NCI-H1092 (cell line): Measurements from ENCODE around the gene RBM48.
"Not testable (repeated sequence)": the region's sequence is repeated elsewhere in the genome, so short reads cannot be mapped to it uniquely, and the experiment has no call there.

ENCODE experiments used
- DNase-seq: peaks from one replicate; lab custom pipeline; 2025; lab: John Stamatoyannopoulos, UW

The RBM48 gene

GRCh38 chr7:92545116-92545515 lies 16.5 kb downstream of the RBM48 start:
- not testable (repeated sequence) for DNase-seq

GRCh38 chr7:92546856-92547497 lies 18.4 kb downstream of the RBM48 start:
- no peak for DNase-seq

- no peak for DNase-seq
Observed at GRCh38 chr7:92547579-92547978, 19.0 kb downstream of the RBM48 start.

- no peak for DNase-seq
Observed at GRCh38 chr7:92550194-92550593, 21.6 kb downstream of the RBM48 start.

- no peak for DNase-seq
Observed at GRCh38 chr7:92557249-92557648, 28.7 kb downstream of the RBM48 start.

GRCh38 chr7:92557808-92558362 lies 29.3 kb downstream of the RBM48 start:
- DNase-seq: no peak

GRCh38 chr7:92560602-92561001 lies 32.0 kb downstream of the RBM48 start:
- no peak for DNase-seq

GRCh38 chr7:92563345-92563744 lies 34.8 kb downstream of the RBM48 start:
- DNase-seq: no peak

- DNase-seq: no peak
Observed at GRCh38 chr7:92567460-92567859, 38.9 kb downstream of the RBM48 start.

GRCh38 chr7:92569137-92569536 lies 40.5 kb downstream of the RBM48 start:
- no peak for DNase-seq

GRCh38 chr7:92576296-92576695 lies 47.7 kb downstream of the RBM48 start:
- no peak for DNase-seq

- no peak for DNase-seq
Observed at GRCh38 chr7:92582948-92583347, 54.4 kb downstream of the RBM48 start.

- DNase-seq: no peak
Observed at GRCh38 chr7:92584953-92585352, 56.4 kb downstream of the RBM48 start.

- no peak for DNase-seq
Observed at GRCh38 chr7:92586403-92586802, 57.8 kb downstream of the RBM48 start.

GRCh38 chr7:92586841-92587240 lies 58.2 kb downstream of the RBM48 start:
- no peak for DNase-seq
